Tibial artery (tissue), 4 donors: ENCODE results near the gene DYRK1A.

Experiments
- DNase-seq, 2 donors: peaks; one replicate each; pipeline ENCODE4 v3.0.0-alpha.2; 2019
- H3K27ac ChIP-seq, 2 donors: fragments of 200-600 bp; sonication (generic) in 1 of 2; 1 replicate in 1 of 2; 2 replicates in 1 of 2; pipeline ENCODE4 v1.5.1; 2018 to 2019; ENCODE audit warnings: mild to moderate bottlenecking in 1 of 2
- H3K27me3 ChIP-seq, 2 donors: fragments of 200-600 bp; sonication (generic) in 1 of 2; one replicate each; pipeline versions ENCODE4 v1.5.1 to v1.6.0; 2016 to 2019
- H3K36me3 ChIP-seq, 3 donors: fragments of 200-600 bp; sonication (generic) in 2 of 3; one replicate each; pipeline ENCODE4 v1.5.1; 2016 to 2019; ENCODE audit warnings: mild to moderate bottlenecking in 2 of 3
- H3K4me1 ChIP-seq, 4 donors: fragments of 200-600 bp; sonication (generic) in 2 of 4; 1 replicate in 3 of 4; 2 replicates in 1 of 4; pipeline ENCODE4 v1.5.1; 2016 to 2019
- H3K4me3 ChIP-seq, 2 donors: fragments of 200-600 bp; sonication (generic) in 1 of 2; 1 replicate in 1 of 2; 2 replicates in 1 of 2; pipeline ENCODE4 v1.5.1; 2018 to 2019; ENCODE audit warnings: mild to moderate bottlenecking in 2 of 2
- H3K9me3 ChIP-seq, 3 donors: fragments of 200-600 bp; sonication (generic) in 1 of 3; one replicate each; pipeline ENCODE4 v1.5.1; 2016 to 2019
- CTCF ChIP-seq, 2 experiments: fragments of 200-600 bp in 1 of 2; fragments of 450-650 bp in 1 of 2; IDR thresholded peaks; one replicate each; pipeline ENCODE4 v1.5.1; 2017 to 2019; ENCODE audit warnings: antibody characterized with exemption in 2 of 2, mild to moderate bottlenecking in 1 of 2, moderate library complexity in 1 of 2
- intact Hi-C: fragments of 100-400 bp; cut with DNase I; formaldehyde crosslinking; loops from one replicate; pipeline ENCODE4 v1.15.0; 2023; ENCODE audit warnings: low total_unique reads

The DYRK1A gene

GRCh38 chr21:37407719-37408420, 41.3 kb downstream of the DYRK1A start:
- intact Hi-C loops: no loop called here
- H3K4me1 ChIP-seq: peaks cover 0 to 87% (median 39%) of the 10 kb centered on the region in 4 donors
- H3K36me3 ChIP-seq: no peaks in the 10 kb centered on the region
- no peak overlapping the region for H3K27ac ChIP-seq
- H3K9me3 ChIP-seq: no peaks in the 10 kb centered on the region
- no peak for TF ChIP-seq CTCF (IDR thresholded peaks at IDR 0.05)
- no peak overlapping the region for H3K4me3 ChIP-seq
- no peak for DNase-seq
- H3K27me3 ChIP-seq: no peaks in the 10 kb centered on the region

- Histone ChIP-seq H3K4me1 (peaks cover 0 to 95% (median 45%) of the 10 kb centered on the region in 4 donors), H3K4me3 (no peak overlapping the region), H3K27me3 (no peaks in the 10 kb centered on the region), H3K36me3 (no peaks in the 10 kb centered on the region), H3K27ac (no peak overlapping the region), H3K9me3 (no peaks in the 10 kb centered on the region)
- intact Hi-C loops: no loop called here
- no peak for DNase-seq
- no peak for TF ChIP-seq CTCF (IDR thresholded peaks at IDR 0.05)
These were observed 42.1 kb downstream of the DYRK1A start for GRCh38 chr21:37408464-37409193.

- no peak overlapping the region for H3K4me3 ChIP-seq
- H3K9me3 ChIP-seq: no peaks in the 10 kb centered on the region
- intact Hi-C loops: no loop called here
- no peak for TF ChIP-seq CTCF (IDR thresholded peaks at IDR 0.05)
- peaks cover 0 to 97% (median 49%) of the 10 kb centered on the region in 4 donors for H3K4me1 ChIP-seq
- H3K36me3 ChIP-seq: no peaks in the 10 kb centered on the region
- no peak overlapping the region for H3K27ac ChIP-seq
- no peaks in the 10 kb centered on the region for H3K27me3 ChIP-seq
- DNase-seq: no peak
These were observed 44.1 kb downstream of the DYRK1A start for GRCh38 chr21:37410639-37411038.

GRCh38 chr21:37412603-37413360, 46.2 kb downstream of the DYRK1A start:
- Histone ChIP-seq H3K4me1 (peaks cover 0 to 100% (median 39%) of the 10 kb centered on the region in 4 donors), H3K27me3 (no peaks in the 10 kb centered on the region), H3K9me3 (no peaks in the 10 kb centered on the region), H3K36me3 (no peaks in the 10 kb centered on the region), H3K27ac (no peak overlapping the region), H3K4me3 (no peak overlapping the region)
- intact Hi-C loops: no loop called here
- no peak for DNase-seq
- no peak for TF ChIP-seq CTCF (IDR thresholded peaks at IDR 0.05)

GRCh38 chr21:37413553-37414291, 47.1 kb downstream of the DYRK1A start:
- Histone ChIP-seq H3K27me3 (no peaks in the 10 kb centered on the region), H3K36me3 (no peaks in the 10 kb centered on the region), H3K9me3 (no peaks in the 10 kb centered on the region), H3K4me1 (peaks cover 0 to 100% (median 35%) of the 10 kb centered on the region in 4 donors), H3K27ac (no peak overlapping the region), H3K4me3 (no peak overlapping the region)
- DNase-seq: no peak
- no peak for TF ChIP-seq CTCF (IDR thresholded peaks at IDR 0.05)
- intact Hi-C loops: no loop called here
